ENCODE results near the gene SMARCA4.
A peak's percentile ranks its signal among the peaks of the same experiment; 100 is the strongest.
"Not testable (repeated sequence)": the region's sequence is repeated elsewhere in the genome, so short reads cannot be mapped to it uniquely, and the experiment has no call there.

SMARCA4 gene

DNA sequence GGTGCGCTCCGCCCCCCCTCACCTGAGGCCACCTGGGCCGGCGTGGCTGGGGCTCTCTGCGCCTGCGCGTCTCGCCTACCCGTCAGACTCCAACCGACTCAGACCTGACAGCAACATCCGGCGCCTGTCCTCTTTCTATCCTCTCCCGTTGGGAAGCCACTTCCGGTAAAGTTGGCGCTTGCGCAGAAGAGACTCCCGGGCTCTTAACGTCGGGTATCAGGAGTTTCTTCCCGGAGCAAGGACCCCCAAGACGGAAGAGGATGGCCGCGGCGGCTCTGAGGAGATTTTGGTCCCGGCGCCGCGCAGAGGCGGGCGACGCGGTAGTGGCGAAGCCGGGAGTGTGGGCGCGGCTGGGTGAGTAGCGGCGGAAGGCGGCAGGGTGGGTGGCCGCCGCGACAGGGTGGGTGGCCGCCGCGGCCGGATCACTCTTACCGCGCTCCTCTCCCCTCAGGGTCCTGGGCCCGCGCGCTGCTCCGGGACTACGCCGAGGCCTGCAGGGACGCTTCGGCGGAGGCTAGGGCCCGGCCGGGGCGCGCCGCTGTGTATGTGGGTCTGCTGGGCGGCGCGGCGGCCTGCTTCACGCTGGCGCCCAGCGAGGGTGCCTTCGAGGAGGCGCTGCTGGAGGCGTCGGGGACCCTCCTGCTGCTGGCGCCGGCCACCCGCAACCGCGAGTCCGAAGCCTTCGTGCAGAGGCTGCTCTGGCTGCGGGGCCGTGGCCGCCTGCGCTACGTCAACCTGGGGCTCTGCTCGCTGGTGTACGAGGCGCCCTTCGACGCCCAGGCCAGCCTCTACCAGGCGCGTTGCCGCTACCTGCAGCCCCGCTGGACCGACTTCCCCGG, 32.0 kb upstream of the SMARCA4 start, which contains the start of the genes TIMM29 and YIPF2:
TIMM29 (plus strand) TSS at position 249 of the 839 bp plus-strand sequence; CDS start at position 261, 12 bp downstream.
YIPF2 (minus strand) TSS at position 77 of the 839 bp plus-strand sequence. CDS start 229 bp downstream, outside the sequence.
- peak within 1 kb of the TSS; percentile 92 for H3K4me3 ChIP-seq (ENCODE audit: low read depth, low read length)

DNA sequence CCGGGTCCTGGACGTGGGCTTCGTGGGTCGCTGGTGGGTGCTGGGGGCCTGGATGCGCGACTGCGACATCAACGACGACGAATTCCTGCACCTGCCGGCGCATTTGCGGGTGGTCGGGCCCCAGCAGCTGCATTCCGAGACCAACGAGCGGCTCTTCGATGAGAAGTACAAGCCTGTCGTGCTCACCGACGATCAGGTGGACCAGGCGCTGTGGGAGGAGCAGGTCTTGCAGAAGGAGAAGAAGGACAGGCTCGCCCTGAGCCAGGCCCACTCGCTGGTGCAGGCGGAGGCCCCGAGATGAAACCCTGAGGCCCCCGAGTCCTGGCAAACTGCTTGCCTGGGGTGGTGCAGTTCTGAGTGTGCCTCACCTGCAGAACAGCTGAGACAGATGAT, 31.4 kb upstream of the SMARCA4 start:
- peak overlapping the region; percentile 92 for H3K4me3 ChIP-seq (ENCODE audit: low read depth, low read length)

DNA sequence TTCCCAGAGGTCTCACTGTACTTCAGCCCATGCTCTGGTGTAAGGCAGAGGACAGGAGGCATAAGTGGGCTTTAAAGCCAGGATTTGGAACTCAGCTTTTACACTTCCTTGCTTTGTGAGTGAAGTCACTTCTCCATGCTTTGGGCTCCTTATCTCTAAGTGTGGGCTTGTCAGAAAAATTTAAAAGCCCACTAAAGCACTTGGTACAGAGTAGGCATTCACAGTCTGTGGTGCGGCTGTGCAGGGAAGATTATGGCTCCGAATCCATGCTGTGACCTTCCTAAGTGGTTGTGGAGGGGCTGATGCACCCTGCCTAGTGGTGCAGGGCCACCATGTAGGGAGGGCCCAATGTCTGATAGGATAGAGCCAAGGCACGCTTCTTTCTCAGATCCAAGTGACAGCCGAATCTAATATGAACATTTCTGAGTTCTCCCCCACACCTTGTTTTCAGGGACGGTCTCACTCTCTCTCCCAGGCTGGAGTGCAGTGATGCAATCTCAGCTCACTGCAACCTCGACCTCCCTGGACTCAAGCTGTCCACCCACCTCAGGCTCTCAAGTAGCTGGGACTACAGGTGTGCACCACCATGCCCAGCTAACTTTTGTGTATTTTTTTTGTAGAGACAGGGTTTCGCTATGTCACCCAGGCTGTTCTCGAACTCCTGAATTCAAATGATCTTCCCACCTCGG, 25.3 kb upstream of the SMARCA4 start:
- H3K4me3 ChIP-seq (ENCODE audit: low read depth, low read length) = no peak overlapping the region

DNA sequence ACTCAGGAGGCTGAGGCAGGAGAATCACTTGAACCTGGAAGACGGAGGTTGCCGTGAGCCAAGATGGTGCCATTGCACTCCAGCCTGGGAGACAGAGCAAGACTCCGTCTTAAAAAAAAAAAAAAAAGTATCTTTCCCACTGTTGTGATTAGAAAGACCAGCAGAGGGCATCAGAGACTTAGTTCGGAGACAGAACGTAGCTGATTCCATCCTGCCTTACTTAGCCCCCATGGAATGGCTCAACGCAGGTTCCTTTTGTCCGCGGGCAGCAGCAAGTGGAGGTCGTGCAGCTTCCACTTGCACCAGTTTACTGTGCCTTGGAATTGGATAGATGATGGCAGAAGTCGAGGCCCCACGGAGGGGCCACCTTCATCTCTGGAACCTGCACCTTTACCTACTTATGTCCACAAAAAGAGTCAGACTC, 24.2 kb upstream of the SMARCA4 start:
- no peak overlapping the region for H3K4me3 ChIP-seq (ENCODE audit: low read depth, low read length)

DNA sequence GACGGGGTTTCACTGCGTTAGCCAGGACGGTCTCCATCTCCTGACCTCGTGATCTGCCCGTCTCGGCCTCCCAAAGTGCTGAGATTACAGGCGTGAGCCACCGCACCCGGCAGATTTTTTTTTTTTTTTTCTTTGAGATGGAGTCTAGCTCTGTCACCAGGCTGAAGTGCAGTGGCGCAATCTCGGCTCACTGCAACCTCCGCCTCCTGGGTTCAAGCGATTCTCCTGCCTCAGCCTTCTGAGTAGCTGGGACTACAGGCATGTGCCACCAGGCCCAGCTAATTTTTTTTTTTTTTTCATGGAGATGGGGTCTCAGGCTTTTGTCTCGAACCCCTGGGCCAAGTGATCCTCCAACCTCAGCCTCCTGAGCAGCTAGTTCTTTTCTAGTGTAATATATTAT, 19.2 kb upstream of the SMARCA4 start:
- H3K4me3 ChIP-seq (ENCODE audit: low read depth, low read length) = not testable (repeated sequence)

DNA sequence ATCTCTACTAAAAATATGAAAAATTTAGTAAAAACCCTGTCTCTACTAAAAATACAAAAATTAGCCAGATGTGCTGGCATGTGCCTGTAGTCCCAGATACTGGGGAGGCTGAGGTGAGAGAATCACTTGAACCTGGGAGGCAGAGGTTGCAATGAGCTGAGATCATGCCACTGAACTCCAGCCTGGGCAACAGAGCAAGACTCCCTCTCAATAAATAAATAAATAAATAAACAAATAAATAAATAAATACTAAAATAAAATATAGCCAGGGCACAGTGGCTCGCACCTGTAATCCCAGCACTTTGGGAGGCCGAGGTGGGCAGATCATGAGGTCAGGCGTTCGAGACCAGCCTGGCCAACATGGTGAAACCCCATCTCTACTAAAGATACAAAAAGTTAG, 17.4 kb upstream of the SMARCA4 start:
- not testable (repeated sequence) for H3K4me3 ChIP-seq (ENCODE audit: low read depth, low read length)

DNA sequence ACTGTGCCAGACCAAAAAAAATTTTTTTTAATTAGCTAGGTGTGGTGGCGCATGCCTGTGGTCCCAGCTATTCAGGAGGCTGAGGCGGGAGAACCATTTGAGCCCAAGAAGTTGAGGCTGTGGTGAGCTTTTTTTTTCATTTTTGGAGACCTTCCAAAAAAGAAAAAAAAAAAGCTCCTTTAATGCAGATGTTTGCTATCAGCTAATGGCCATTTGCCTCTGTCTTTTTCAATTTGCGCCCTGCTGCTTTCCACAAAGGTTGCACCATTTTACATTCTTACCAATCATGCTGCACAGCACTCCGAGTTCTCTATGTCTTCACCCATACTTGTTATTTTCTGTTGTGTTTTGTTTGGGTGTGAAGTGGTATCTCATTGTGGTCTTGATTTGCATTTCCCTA, 15.6 kb upstream of the SMARCA4 start:
- no peak overlapping the region for H3K4me3 ChIP-seq (ENCODE audit: low read depth, low read length)

DNA sequence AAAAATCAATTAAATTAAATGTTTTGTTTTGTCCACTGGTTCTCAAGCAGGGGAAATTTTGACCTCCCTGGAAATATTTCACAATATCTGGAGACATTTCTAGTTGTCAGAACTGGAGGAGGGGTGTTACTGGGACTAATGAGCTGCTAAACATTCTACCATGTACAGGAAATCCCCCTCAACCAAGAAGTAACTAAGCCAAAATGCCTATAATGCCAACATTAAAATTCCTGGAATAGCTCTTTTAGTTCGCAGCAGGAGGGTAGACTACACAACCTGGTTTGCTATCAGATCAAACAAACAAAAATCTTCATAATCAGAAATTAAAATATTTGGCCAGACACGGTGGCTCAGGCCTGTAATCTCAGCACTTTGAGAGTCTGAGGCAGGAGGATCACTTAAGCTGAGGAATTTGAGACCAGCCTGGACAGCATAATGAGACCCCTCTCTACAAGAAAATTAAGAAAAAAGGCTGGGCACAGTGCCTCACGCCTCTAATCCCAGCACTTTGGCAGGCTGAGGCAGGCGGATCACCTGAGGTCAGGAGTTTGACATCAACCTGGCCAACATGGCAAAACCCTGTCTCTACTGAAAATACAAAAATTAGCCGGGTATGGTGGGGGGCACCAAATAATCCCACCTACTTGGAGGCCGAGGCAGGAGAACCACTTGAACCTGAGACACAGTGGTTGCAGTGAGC, 13.7 kb upstream of the SMARCA4 start:
- no peak overlapping the region for H3K4me3 ChIP-seq (ENCODE audit: low read depth, low read length)

DNA sequence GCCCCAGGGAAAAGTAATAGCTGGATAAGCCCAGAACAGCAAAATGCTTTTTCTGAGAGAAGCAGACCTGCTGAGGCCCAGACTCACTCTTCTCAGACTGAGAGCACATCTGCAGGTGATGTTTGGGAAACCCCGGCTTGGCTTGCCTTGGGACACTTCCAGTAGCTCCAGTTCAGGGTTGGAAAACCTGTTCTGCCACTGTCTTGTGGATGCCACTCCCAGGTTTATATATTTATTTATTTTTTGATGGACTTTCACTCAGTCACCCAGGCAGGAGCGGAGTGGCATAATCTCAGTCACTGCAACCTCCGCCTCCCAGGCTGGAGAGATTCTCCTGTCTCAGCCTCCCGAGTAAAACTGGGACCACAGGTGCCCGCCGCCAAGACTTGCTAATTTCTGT, 8.0 kb upstream of the SMARCA4 start:
- H3K4me3 ChIP-seq (ENCODE audit: low read depth, low read length) = no peak overlapping the region

DNA sequence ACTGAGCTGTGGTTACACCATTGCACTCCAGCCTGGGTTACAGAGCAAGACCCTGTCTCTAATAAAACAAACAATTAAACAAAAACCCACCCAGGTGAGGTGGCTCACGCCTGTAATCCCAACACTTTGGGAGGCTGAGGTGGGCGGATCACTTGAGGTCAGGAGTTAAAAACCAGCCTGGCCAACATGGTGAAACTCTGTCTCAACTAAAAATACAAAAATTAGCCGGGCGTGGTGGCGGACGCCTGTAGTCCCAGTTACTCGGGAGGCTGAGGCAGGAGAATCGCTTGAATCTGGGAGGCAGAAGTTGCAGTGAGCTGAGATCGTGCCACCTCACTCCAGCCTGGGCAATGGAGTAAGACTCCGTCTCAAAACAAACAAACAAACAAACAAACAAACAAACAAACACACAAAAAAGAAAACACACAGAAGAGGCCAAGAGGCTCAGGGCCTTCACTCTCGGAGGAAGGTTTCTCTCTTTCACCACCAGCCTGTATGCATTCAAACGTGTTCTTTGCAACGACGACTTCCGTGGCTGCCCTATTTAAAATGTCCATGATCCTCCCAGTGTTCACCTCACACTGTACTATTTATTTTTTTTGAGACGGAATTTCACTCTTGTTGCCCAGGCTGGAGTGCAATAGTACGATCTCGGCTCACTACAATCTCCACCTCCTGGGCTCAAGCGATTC, 1.4 kb upstream of the SMARCA4 start:
- not testable (repeated sequence) for H3K4me3 ChIP-seq (ENCODE audit: low read depth, low read length)

DNA sequence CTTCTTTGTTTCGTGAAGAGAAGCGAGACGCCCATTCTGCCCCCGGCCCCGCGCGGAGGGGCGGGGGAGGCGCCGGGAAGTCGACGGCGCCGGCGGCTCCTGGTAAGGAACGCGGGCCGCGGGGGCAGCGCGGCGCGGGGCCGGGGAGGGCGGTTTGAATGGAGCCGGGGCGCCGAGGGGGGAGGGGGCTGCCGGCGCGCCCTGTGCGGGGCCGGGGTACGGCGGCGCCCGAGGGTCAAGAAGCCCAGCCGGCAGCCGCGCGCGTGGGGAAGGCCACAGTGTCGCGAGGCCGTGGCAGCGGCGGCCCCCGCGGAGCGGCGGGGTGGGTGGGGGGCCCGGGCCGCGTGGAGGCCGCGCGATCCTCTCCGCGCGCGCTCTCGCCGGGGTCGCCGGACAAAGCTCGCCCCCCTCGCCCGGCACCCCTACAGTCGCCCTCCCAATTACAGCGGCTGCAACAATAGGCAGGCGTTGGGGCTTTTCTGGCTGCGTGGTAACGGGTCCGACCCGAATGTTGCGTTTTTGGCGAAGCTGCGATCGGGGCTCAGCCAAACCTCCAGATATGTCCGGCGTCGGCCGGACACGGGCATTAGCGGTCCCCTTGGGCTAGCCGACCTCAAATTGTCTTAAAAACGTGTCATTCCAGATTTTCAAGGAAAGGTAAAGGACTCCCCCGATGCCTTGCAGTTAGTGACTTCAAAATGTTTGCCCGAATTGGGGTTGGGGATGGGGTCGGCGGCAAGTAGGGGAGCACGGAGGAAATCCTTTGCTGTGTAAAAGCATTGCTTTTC, 437 bp downstream of the SMARCA4 start:
- H3K4me3 ChIP-seq (ENCODE audit: low read depth, low read length) = peak overlapping the region; percentile 88

DNA sequence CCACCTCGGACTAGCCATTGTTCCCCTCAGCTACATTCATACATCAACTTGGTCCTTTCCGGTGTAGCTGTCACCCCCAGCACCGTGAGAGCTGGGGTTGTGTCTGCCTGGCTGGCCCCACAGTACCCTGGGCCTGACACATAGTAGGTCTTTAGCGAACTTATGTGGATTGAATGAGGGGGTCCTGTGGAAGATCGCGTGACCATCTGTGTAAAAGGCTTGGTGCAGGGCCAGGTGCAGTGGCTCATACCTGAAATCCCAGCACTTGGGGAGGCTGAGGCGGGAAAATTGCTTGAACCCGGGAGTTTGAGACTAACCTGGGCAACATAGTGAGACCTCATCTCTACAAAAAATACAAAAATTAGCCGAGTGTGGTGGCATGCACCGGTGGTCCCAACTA, 2.0 kb downstream of the SMARCA4 start:
- no peak overlapping the region for H3K4me3 ChIP-seq (ENCODE audit: low read depth, low read length)

DNA sequence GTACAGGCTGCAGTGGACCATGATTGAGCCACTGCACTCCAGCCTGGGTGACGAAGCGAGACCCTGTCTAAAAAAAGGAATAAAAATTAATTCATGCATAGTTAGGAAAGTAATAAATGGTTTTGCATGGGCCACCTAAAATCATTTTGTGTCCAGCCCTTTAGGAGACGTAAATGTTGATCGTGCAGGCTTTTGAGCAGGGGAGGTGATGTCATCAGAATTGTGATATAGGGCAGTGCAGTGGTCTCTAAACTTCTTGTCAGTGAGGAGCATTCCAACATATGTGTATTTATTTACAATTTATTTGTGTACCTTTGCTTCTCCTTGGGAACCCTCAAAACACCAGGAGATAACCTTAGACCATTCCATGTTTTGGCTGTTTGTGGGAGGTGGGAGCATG, 3.0 kb downstream of the SMARCA4 start:
- H3K4me3 ChIP-seq (ENCODE audit: low read depth, low read length) = no peak overlapping the region

DNA sequence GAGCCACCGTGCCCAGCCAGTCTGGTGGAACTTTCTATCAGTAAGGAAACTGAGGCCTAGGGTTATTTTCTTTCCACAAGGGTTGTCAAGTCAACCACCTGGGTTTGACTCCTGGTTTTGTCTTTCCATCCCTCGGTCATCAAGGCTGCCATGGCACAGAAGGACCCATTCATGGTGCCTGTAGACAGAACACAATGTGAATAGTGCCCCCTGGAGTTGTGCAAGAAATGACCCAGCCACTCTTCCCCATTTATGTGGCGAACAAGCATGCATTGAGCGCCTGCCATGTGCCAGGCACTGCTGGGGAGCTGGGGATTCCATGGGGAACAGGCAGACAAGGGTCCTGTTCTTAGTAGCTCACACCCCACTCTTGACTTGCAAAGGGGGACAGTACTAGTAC, 4.1 kb downstream of the SMARCA4 start:
- H3K4me3 ChIP-seq (ENCODE audit: low read depth, low read length) = no peak overlapping the region

DNA sequence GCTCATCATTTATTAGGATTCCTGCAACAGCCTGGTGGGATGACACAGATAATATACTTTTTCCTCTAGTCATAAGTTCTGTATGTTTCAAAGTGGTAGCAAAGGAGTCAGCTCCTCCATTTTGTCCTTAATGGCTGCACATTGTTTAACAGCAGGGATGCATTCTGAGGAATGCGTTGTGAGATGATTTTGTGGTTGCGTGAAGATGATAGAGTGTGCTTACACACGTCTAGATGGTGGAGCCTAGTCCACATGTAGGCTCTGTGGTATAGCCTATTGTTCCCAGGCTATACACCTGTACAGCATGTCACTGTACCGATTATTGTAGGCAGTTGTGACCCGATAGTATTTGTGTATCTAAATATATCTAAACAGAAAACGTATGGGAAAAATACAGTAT, 4.6 kb downstream of the SMARCA4 start:
- H3K4me3 ChIP-seq (ENCODE audit: low read depth, low read length) = no peak overlapping the region

DNA sequence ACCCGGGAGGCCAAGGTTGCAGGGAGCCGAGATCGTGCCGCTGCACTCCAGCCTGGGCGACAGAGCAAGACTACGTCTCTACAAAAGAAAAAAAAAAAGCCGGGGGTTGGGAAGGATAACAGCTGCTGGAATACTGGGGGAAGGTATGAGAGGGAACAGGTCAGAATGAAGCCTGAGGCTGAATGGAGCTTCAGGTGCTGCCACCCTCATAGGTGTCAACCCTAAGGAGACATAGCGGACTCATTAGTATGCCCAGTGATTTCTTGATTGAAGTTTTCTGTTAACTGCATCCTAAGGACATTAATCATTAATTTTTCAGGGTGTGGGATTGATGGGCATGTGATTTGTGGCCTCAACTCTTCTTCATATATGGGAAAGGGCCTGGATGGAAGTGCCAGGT, 6.0 kb downstream of the SMARCA4 start:
- no peak overlapping the region for H3K4me3 ChIP-seq (ENCODE audit: low read depth, low read length)

DNA sequence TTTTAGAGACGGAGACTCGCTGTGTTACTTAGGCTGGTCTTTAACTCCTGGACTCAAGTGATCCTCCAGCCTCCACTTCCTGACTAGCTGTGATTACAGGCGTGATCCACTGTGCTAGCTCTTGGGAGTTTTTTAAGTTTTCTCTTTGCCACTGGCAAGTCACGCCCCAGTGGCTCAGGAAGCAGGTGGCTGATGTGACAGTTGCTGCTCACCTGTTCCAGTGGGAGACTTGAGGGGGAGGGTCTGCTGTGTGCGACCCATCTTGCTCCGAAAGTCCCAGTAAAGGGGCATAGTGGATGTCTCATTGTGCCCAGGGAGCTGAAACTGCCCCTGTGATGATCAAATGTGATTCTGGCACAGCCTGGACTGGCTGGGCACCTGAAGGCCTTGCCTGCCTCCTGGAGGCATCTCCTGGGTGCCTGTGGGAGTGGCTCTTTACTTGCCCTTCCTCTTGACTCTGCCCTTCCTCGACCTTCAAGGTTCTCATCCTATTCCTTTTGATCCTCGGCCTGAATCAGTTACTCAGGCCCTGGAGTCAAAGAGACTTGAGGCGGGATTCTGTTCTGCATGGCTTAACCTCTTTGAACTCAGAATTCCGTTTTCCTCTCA, 7.8 kb downstream of the SMARCA4 start:
- no peak overlapping the region for H3K4me3 ChIP-seq (ENCODE audit: low read depth, low read length)

DNA sequence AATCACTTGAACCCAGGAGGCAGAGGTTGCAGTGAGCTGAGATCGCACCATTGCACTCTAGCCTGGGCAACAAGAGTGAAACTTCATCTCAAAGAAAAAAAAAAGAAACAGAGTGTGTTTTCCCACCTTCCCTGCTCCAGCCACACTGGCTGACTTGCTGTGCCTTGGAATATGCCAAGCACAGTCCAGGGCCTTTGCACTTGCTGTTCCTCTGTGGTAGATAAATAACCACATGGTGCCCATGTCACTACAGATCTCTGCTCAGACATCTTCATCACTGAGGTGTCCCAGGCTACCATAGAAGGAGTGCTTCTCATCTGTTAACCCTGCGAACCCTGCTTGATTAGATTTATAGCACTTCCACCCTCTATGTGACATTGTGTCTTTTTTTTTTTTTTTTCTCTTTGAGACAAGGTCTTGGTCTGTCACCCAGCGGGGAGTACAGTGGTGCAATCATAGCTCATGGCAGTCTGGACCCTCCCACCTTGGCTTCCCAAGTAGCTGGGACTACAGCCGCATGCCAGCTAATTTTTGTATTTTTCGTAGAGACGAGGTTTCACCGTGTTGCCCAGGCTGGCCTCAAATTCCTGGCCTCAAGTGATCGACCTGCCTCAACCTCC, 10.4 kb downstream of the SMARCA4 start:
- no peak overlapping the region for H3K4me3 ChIP-seq (ENCODE audit: low read depth, low read length)

DNA sequence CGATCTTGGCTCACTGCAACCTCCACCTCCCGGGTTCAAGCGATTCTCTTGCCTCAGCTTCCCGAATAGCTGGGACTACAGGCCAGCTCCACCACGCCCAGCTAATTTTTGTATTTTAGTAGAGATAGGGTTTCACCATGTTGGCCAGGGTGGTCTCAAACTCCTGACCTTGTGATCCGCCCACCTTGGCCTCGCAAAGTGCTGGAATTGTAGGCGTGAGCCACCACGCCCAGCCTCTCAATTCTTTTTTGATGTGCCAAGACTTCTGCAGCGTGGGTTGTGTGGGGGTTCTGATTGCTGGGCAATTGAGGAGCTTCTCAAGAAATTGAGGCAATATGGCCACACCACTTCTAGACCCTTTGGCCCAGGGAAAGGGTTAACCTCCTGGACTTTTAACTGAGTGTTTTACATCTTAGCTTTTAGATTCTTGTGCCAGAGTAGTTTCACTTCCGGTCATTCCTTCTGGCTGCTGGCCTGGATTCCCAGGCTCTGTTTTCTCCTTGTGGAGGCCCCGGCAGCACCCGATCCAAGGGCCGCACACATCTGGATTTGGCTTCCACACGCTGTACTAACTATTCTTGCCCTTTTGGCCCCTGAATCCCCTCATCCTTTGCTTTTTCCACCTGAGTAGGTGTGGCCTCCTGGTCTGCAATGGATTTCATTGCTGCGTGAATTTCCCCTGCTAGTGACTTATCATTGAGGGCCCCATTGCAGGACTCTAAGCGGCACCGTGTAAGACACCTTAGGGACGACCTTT, 14.7 kb downstream of the SMARCA4 start:
- H3K4me3 ChIP-seq (ENCODE audit: low read depth, low read length) = no peak overlapping the region

Measured in iPS-11a (cell line).